ENCODE data around the gene UBR4.

UBR4 gene

GRCh38 chr1:19042675-19043578, 167.1 kb downstream of the UBR4 start:
- DNase-seq (ENCODE audit: low spot score), result no peak
- no peak for TF ChIP-seq CTCF (IDR thresholded peaks at IDR 0.05; ENCODE audit: extremely low read depth, missing control alignments)

GRCh38 chr1:19040010-19040680, 169.9 kb downstream of the UBR4 start:
- no peak for TF ChIP-seq CTCF (IDR thresholded peaks at IDR 0.05; ENCODE audit: extremely low read depth, missing control alignments)
- DNase-seq (ENCODE audit: low spot score), result no peak

- no peak for DNase-seq (ENCODE audit: low spot score)
- TF ChIP-seq CTCF (IDR thresholded peaks at IDR 0.05; ENCODE audit: extremely low read depth, missing control alignments), result no peak
These were observed 171.3 kb downstream of the UBR4 start for GRCh38 chr1:19038732-19039131.

GRCh38 chr1:19038096-19038495, 172.0 kb downstream of the UBR4 start:
- no peak for DNase-seq (ENCODE audit: low spot score)

GRCh38 chr1:19037659-19038058, 172.4 kb downstream of the UBR4 start:
- DNase-seq (ENCODE audit: low spot score), result no peak
- no peak for TF ChIP-seq CTCF (IDR thresholded peaks at IDR 0.05; ENCODE audit: extremely low read depth, missing control alignments)

More at GRCh38 chr1:19038096-19038495, 172.0 kb downstream of the UBR4 start:
- TF ChIP-seq CTCF (IDR thresholded peaks at IDR 0.05; ENCODE audit: extremely low read depth, missing control alignments), result no peak

- no peak for DNase-seq (ENCODE audit: low spot score)
- no peak for TF ChIP-seq CTCF (IDR thresholded peaks at IDR 0.05; ENCODE audit: extremely low read depth, missing control alignments)
These were observed 173.1 kb downstream of the UBR4 start for GRCh38 chr1:19036813-19037605.

Measured in GM20000 (cell line).